Stimulated activated CD8-positive, alpha-beta memory T cell treated with anti-CD3 and anti-CD28 coated beads, Interleukin-2, amount 100 ng/mL, for 1 hour (primary cell): ENCODE measurements around the gene KCNB1.

Experiments used
- DNase-seq, 2 donors: peaks; one replicate each; pipeline ENCODE4 v3.0.0-alpha.2; 2020; ENCODE audit warnings: low read depth in 2 of 2

Gene KCNB1

GRCh38 chr20:49469060-49469459, 13.4 kb downstream of the KCNB1 start:
- no peak for DNase-seq

GRCh38 chr20:49468412-49468811, 14.1 kb downstream of the KCNB1 start:
- no peak for DNase-seq

- DNase-seq: no peak
Observed at GRCh38 chr20:49466114-49466912, 16.2 kb downstream of the KCNB1 start.

- DNase-seq: no peak
Observed at GRCh38 chr20:49464556-49464955, 17.9 kb downstream of the KCNB1 start.

GRCh38 chr20:49462626-49463025, 19.8 kb downstream of the KCNB1 start:
- DNase-seq: no peak

- DNase-seq: no peak
Observed at GRCh38 chr20:49461894-49462620, 20.4 kb downstream of the KCNB1 start.

- DNase-seq: no peak
Observed at GRCh38 chr20:49460916-49461315, 21.6 kb downstream of the KCNB1 start.

- no peak for DNase-seq
Observed at GRCh38 chr20:49460131-49460530, 22.3 kb downstream of the KCNB1 start.

GRCh38 chr20:49459684-49460083, 22.8 kb downstream of the KCNB1 start:
- no peak for DNase-seq

- DNase-seq: no peak
Observed at GRCh38 chr20:49457444-49457843, 25.0 kb downstream of the KCNB1 start.

GRCh38 chr20:49456646-49457045, 25.8 kb downstream of the KCNB1 start:
- no peak for DNase-seq

- DNase-seq: no peak
Observed at GRCh38 chr20:49455691-49456090, 26.8 kb downstream of the KCNB1 start.

- no peak for DNase-seq
Observed at GRCh38 chr20:49452011-49452482, 30.4 kb downstream of the KCNB1 start.

- no peak for DNase-seq
Observed at GRCh38 chr20:49450281-49450721, 32.2 kb downstream of the KCNB1 start.

GRCh38 chr20:49448917-49449316, 33.6 kb downstream of the KCNB1 start:
- DNase-seq: no peak

- no peak for DNase-seq
Observed at GRCh38 chr20:49447946-49448809, 34.3 kb downstream of the KCNB1 start.

GRCh38 chr20:49447364-49447763, 35.1 kb downstream of the KCNB1 start:
- no peak for DNase-seq

GRCh38 chr20:49446808-49447207, 35.7 kb downstream of the KCNB1 start:
- DNase-seq: no peak

GRCh38 chr20:49446080-49446479, 36.4 kb downstream of the KCNB1 start:
- DNase-seq: no peak

- DNase-seq: no peak
Observed at GRCh38 chr20:49445176-49445575, 37.3 kb downstream of the KCNB1 start.

GRCh38 chr20:49444553-49444990, 37.9 kb downstream of the KCNB1 start:
- DNase-seq: no peak

GRCh38 chr20:49437057-49437456, 45.4 kb downstream of the KCNB1 start:
- DNase-seq: no peak
